NCI-H2196 treated with DMSO at 0.1 percent for 48 hours (cell line): ENCODE results near the gene TUT1.
A peak's percentile ranks its signal among the peaks of the same experiment; 100 is the strongest.
"Not testable (repeated sequence)": the region's sequence is repeated elsewhere in the genome, so short reads cannot be mapped to it uniquely, and the experiment has no call there.

Source experiments
- DNase-seq: peaks from one replicate; lab custom pipeline; 2025; ENCODE audit not compliant: unreplicated experiment; lab: John Stamatoyannopoulos, UW

TUT1 gene

GRCh38 chr11:62605467-62605866 lies 14.1 kb upstream of the TUT1 start:
- DNase-seq = no peak

- DNase-seq = no peak
These were observed 13.3 kb upstream of the TUT1 start for GRCh38 chr11:62604460-62605120.

- DNase-seq = no peak
These were observed 12.5 kb upstream of the TUT1 start for GRCh38 chr11:62603776-62604299.

- no peak for DNase-seq
These were observed 11.7 kb upstream of the TUT1 start for GRCh38 chr11:62603072-62603408.

- peak; percentile 75 for DNase-seq
These were observed 11.1 kb upstream of the TUT1 start for GRCh38 chr11:62602141-62603071.

- DNase-seq = peak; percentile 97
These were observed 10.2 kb upstream of the TUT1 start, which contains the start of gene MTA2 for GRCh38 chr11:62601372-62602140. TSS of gene MTA2 (minus strand) at chr11:62601865. CDS start at chr11:62601450, 415 bp downstream.

- DNase-seq = no peak
These were observed 9.7 kb upstream of the TUT1 start for GRCh38 chr11:62601122-62601371.

DNA sequence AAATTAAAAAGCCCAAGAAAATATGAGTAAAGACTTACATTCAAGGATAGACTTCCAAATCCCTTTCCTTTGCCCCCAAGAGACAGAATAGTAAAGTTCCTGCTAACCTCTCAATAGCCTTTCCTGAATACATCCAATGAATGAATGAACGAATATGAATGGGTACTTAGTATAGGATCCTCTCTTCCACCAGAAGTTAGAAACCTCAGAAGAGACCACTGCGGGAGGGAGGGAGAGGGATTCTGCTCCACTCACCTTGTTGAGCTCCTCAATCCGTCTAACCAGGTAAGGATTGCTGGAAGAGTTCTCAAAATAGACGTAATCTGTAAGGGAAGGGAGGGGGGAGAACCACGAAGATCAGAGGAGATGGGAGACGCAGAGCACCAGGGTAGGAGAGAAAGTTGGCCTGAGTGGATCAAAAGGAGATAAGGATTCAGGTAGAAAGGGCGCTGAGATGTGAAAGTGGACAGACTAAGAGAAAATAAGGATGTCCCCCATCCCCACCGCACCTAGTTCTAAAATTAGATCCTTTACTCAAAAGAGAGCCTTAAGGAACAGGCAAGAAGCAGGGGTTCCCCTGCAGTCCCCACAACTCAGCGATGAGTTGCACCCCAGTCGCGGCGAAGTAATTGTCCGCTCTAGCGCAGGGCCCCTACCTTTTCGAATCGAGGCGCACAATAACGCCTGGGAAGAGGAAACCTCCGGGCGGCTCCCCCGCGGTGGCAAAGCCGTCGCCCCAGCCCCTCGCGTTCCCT lies 9.2 kb upstream of the TUT1 start:
- DNase-seq = no peak

DNA sequence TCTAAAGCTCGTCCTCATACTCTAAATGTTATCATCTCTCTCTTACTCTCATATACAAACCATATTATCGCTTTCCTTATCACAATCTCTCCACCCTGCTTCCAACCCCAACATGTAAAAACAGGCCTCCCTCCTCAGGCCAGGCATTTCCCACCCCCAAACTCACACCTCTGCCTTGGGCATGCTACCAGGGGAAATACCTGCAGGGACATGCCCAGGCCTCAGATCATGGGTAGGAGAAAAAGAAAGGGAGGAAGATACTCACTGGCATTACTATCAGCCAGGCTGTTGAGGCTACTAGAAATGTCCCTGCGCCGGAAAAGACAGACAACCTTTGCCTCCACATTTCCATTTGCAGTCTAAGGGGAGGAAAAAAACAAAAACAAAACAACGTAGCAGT lies 8.6 kb upstream of the TUT1 start:
- DNase-seq = no peak

DNA sequence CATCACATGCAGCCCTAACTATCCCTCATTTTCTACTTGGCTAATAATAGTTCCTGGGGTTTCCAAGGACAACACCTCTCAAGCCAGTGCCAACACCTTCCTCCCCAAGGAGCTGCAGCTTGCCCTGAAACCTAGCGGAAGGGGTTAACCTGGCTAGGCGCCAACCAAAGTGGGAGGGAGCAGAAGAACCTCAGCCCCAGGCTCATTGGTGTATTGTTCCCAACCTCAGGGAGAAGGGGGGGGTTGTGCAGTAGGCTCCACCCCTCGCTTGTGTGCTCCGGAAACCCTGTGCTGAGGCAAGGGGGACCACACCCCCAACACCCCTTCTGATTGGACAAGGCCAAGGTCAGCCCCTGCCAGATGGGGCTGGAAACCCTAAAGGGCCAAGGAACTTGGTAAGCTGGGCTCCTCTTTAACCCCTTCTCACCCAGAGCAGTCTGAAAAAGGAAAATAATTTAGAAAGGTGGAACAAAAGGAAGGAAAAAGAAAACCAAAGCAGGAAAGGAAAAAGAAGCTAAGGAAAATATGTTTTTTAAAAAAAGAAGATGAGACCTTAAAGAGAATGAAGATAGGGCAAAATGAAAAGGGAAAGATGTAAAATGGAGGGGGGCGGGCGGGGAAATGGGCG lies 7.9 kb upstream of the TUT1 start:
- DNase-seq = peak; percentile 96

GRCh38 chr11:62595124-62595523 lies 3.8 kb upstream of the TUT1 start:
- DNase-seq = no peak

DNA sequence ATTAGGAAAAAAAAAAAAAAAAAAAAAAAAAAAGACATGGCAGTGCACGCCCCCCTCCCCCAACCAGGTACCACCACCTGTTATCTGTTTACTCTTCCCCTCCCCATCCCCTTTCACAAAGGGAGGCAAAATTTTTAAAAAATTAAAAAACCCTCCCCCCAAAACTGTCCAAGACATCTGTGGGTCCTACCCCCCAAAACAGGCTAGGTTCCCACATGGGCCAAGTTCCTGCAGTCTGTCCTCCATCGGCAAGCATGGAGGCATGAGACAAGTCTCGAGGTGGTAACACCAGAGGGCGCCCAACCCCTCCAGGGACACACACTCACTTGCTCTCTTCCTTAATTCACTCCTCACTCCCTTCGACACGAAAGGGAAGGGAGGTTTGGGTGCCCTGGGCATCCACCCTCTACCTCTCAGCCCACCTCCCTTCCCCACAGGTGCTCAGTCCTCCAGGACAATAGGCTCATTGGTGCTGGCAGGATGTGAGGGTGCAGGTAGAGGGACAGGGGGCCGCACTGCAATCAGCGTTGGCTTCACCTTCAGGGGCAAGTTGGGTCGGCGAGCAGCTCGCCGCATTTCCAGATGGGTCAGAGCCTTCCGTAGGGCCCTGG lies 2.2 kb upstream of the TUT1 start:
- DNase-seq = peak; percentile 55

GRCh38 chr11:62592989-62593421 lies 1.7 kb upstream of the TUT1 start:
- no peak for DNase-seq

GRCh38 chr11:62592146-62592815 lies 958 bp upstream of the TUT1 start:
- no peak for DNase-seq

DNA sequence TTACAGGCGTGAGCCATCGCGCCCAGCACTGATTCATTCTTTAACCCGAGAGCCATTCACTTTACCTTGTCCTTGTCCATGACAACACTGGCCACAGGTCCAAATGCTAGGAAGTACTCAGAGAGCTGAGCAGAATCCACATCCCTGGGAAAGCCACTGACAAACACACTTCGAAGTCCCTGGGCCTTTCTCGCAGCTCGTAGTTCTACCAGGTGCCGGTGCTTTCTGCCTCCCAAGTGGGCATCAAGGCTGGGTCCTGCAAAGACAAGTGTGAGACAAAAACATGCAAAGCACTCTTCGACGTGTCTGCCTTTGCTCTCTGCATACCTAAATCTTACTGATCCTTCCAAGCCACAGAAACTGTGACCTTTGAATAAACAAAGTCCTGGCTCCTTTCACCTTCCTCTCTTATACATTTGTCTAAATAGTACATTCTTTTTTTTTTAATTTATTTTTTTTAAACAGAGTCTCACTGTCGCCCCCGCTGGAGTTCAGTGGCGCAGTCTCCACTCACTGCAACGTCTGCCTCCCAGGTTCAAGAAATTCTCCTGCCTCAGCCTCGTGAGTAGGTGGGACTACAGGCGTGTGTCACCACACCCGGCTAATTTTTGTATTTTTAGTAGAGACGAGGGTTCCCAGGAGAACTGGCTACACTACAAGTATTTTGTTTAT lies 2.2 kb downstream of the TUT1 start:
- DNase-seq = no peak

- DNase-seq = not testable (repeated sequence)
These were observed 6.0 kb downstream of the TUT1 start for GRCh38 chr11:62585356-62585755.

DNA sequence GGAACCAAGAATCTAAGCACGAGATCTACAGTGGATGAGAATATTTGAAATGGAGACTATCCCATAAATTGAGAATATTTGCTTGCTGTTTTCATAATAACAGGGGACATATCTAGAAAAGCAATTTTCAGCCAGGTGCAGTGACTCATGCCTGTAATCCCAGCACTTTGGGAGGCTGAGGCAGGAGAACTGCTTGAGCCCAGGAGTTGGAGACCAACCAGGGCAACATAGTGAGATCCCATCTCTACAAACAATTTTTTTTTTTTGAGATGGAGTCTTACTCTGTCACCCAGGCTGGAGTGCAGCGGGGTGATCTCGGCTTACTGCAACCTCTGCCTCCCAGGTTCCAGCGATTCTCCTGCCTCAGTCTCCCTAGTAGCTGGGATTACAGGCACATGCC lies 9.6 kb downstream of the TUT1 start:
- DNase-seq = not testable (repeated sequence)

DNA sequence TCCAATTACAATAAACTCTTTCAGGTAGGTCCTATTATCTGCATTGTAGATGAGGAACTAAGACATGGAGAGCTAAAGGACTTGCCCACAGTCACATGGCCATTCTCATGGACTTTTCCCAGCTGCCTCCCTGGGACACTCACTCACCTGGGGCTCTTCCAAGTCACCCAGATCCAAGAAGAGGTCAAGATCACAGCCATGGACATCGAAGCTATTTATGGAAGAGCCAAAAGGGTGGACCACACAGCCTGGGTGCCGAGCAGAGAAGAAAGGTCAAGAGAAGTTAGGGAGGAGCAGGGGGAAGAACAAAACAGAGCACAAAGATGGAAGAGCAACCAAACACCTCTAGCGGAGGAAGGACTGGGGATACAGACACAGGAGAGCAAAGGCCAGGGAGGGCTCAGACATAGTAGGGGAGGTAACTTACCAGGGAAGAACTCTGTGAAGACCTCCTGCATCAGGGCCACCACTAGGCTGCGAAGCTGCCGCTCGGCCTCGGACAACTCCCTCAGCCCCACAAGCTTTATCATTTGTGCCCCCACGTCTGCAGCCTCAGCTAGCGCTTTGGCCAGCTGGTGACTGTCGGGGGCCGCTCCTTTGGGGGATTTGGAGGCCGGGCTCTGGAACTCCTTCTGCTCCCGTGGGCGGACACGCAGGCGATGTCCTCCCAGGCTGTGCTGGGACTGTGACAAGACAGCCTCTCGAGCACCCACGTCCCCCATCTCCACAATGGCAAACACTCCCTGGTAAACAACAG lies 10.2 kb downstream of the TUT1 start:
- no peak for DNase-seq
